ENCODE measurements around the gene UBE2J2. TPM values are rescaled to one million over a fixed set of nuclear protein-coding genes. Genes with fewer than 3 reads are reported as not detected.

Gene UBE2J2
- total and polyA plus RNA-seq, 2 of the 13 experiments (the other 11 are each of a cell fraction or from before 2014, with no cell fraction given): 25.4 to 29.4 TPM

GRCh38 chr1:1308756-1309250 lies 35.1 kb upstream of the UBE2J2 start (continued):
- TF ChIP-seq, protein P1, sequence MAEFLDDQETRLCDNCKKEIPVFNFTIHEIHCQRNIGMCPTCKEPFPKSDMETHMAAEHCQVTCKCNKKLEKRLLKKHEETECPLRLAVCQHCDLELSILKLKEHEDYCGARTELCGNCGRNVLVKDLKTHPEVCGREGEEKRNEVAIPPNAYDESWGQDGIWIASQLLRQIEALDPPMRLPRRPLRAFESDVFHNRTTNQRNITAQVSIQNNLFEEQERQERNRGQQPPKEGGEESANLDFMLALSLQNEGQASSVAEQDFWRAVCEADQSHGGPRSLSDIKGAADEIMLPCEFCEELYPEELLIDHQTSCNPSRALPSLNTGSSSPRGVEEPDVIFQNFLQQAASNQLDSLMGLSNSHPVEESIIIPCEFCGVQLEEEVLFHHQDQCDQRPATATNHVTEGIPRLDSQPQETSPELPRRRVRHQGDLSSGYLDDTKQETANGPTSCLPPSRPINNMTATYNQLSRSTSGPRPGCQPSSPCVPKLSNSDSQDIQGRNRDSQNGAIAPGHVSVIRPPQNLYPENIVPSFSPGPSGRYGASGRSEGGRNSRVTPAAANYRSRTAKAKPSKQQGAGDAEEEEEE (CRISPR knock-in tag; IDR thresholded peaks at IDR 0.05; ENCODE audit: borderline replicate concordance): no peak
- TF ChIP-seq CC2D1A (CRISPR knock-in tag; IDR thresholded peaks at IDR 0.05) (no peak), MEF2D (CRISPR knock-in tag; IDR thresholded peaks at IDR 0.05) (no peak), MIXL1 (CRISPR knock-in tag; IDR thresholded peaks at IDR 0.05) (no peak), HES4 (CRISPR knock-in tag; IDR thresholded peaks at IDR 0.05; ENCODE audit: borderline replicate concordance) (0 out of 2 replicates have a peak, but pooled peaks have one; percentile 17), ZNF180 (CRISPR knock-in tag; IDR thresholded peaks at IDR 0.05; ENCODE audit: borderline replicate concordance, low read depth) (no peak), ZNF20 (CRISPR knock-in tag; IDR thresholded peaks at IDR 0.05) (no peak), HNRNPUL1 (IDR thresholded peaks at IDR 0.05; ENCODE audit: low read depth, low read length) (no peak), ZNF331 (CRISPR knock-in tag; IDR thresholded peaks at IDR 0.05) (no peak), ERF (CRISPR knock-in tag; IDR thresholded peaks at IDR 0.05) (no peak), BRCA1 (CRISPR knock-in tag; IDR thresholded peaks at IDR 0.05) (no peak), HDAC2 (CRISPR knock-in tag; IDR thresholded peaks at IDR 0.05) (no peak), MTA3 (CRISPR knock-in tag; IDR thresholded peaks at IDR 0.05) (no peak), ZNF24 (IDR thresholded peaks at IDR 0.05) (no peak), SAFB2 (CRISPR knock-in tag; IDR thresholded peaks at IDR 0.05; ENCODE audit: borderline replicate concordance, low read depth) (no peak), ZNF232 (CRISPR knock-in tag; IDR thresholded peaks at IDR 0.05; ENCODE audit: borderline replicate concordance) (0 out of 2 replicates have a peak, but pooled peaks have one; percentile 28), SRSF4 (IDR thresholded peaks at IDR 0.05; ENCODE audit: low read depth, low read length, poor library complexity, severe bottlenecking) (no peak), SP1 (IDR thresholded peaks at IDR 0.05) (no peak), SP1 (CRISPR knock-in tag; IDR thresholded peaks at IDR 0.05) (no peak), FOXJ3 (CRISPR knock-in tag; IDR thresholded peaks at IDR 0.05; ENCODE audit: borderline replicate concordance) (no peak), ZBTB3 (CRISPR knock-in tag; IDR thresholded peaks at IDR 0.05; ENCODE audit: borderline replicate concordance, low read depth) (no peak), TBX2 (CRISPR knock-in tag; IDR thresholded peaks at IDR 0.05; ENCODE audit: borderline replicate concordance) (peak; percentile 0; the same call in 1 of the 2 replicates), NFRKB (IDR thresholded peaks at IDR 0.05) (no peak), ZC3H13 (CRISPR knock-in tag; IDR thresholded peaks at IDR 0.05) (no peak), ZNF263 (CRISPR knock-in tag; IDR thresholded peaks at IDR 0.05) (no peak), FOXA1 (IDR thresholded peaks at IDR 0.05) (no peak), FOXA1 (CRISPR knock-in tag; IDR thresholded peaks at IDR 0.05) (no peak), NBN (conservative IDR thresholded peaks at IDR 0.05) (no peak)
- TF ChIP-seq, protein P2, sequence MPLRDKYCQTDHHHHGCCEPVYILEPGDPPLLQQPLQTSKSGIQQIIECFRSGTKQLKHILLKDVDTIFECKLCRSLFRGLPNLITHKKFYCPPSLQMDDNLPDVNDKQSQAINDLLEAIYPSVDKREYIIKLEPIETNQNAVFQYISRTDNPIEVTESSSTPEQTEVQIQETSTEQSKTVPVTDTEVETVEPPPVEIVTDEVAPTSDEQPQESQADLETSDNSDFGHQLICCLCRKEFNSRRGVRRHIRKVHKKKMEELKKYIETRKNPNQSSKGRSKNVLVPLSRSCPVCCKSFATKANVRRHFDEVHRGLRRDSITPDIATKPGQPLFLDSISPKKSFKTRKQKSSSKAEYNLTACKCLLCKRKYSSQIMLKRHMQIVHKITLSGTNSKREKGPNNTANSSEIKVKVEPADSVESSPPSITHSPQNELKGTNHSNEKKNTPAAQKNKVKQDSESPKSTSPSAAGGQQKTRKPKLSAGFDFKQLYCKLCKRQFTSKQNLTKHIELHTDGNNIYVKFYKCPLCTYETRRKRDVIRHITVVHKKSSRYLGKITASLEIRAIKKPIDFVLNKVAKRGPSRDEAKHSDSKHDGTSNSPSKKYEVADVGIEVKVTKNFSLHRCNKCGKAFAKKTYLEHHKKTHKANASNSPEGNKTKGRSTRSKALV (CRISPR knock-in tag; IDR thresholded peaks at IDR 0.05): no peak; the same call in 1 of the 2 replicates
- TF ChIP-seq, protein P3, sequence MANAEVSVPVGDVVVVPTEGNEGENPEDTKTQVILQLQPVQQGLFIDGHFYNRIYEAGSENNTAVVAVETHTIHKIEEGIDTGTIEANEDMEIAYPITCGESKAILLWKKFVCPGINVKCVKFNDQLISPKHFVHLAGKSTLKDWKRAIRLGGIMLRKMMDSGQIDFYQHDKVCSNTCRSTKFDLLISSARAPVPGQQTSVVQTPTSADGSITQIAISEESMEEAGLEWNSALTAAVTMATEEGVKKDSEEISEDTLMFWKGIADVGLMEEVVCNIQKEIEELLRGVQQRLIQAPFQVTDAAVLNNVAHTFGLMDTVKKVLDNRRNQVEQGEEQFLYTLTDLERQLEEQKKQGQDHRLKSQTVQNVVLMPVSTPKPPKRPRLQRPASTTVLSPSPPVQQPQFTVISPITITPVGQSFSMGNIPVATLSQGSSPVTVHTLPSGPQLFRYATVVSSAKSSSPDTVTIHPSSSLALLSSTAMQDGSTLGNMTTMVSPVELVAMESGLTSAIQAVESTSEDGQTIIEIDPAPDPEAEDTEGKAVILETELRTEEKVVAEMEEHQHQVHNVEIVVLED (CRISPR knock-in tag; IDR thresholded peaks at IDR 0.05; ENCODE audit: borderline replicate concordance): no peak

Measured in HepG2 (cell line).